GM23338 (cell line): Measurements from ENCODE around the gene CFTR. TPM values are rescaled to one million over a fixed set of nuclear protein-coding genes. Genes with fewer than 3 reads are reported as not detected.

Source experiments
- ATAC-seq: fragments of 200-7000 bp; cut with Tn5 transposase; 3 replicates; pipeline ENCODE4 v1.9.1; 2020
- DNase-seq: peaks from one replicate; pipeline ENCODE4 v3.0.0-alpha.2; 2015; ENCODE audit warnings: low spot score
- H2AFZ ChIP-seq: fragments of 200-600 bp; sonication (generic); 2 replicates; pipeline ENCODE4 v1.8.0; 2016; ENCODE audit warnings: antibody characterized with exemption, mild to moderate bottlenecking, moderate library complexity
- H3F3A ChIP-seq: fragments of 200-600 bp; sonication (generic); replicated peaks from 2 replicates; pipeline ENCODE4 v1.8.0; 2017; ENCODE audit warnings: antibody characterized with exemption, mixed run types, low read depth
- H3K27ac ChIP-seq: fragments of 200-600 bp; sonication (generic); 2 replicates; pipeline ENCODE4 v1.6.1; 2016; ENCODE audit warnings: low read depth
- H3K27me3 ChIP-seq: fragments of 200-600 bp; sonication (generic); 2 replicates; pipeline ENCODE4 v1.8.0; 2016; ENCODE audit warnings: mild to moderate bottlenecking, mixed run types, moderate library complexity; ENCODE audit not compliant: insufficient read depth
- H3K36me3 ChIP-seq: fragments of 200-600 bp; sonication (generic); 2 replicates; pipeline ENCODE4 v1.8.0; 2016; ENCODE audit warnings: mild to moderate bottlenecking; ENCODE audit not compliant: insufficient read depth
- H3K4me1 ChIP-seq: fragments of 200-600 bp; sonication (generic); 2 replicates; pipeline ENCODE4 v1.8.0; 2016; ENCODE audit warnings: mild to moderate bottlenecking, moderate library complexity; ENCODE audit not compliant: insufficient read depth
- H3K4me2 ChIP-seq: fragments of 200-600 bp; sonication (generic); 2 replicates; pipeline ENCODE4 v1.7.1; 2017; ENCODE audit warnings: mixed run types
- H3K4me3 ChIP-seq: fragments of 200-600 bp; sonication (generic); 2 replicates; pipeline ENCODE4 v1.6.1; 2016; ENCODE audit warnings: mixed run types
- H3K79me2 ChIP-seq: fragments of 200-600 bp; sonication (generic); replicated peaks from 2 replicates; pipeline ENCODE4 v1.8.0; 2017; ENCODE audit warnings: mild to moderate bottlenecking; ENCODE audit not compliant: insufficient read depth
- H3K9me2 ChIP-seq: fragments of 200-600 bp; sonication (generic); 2 replicates; pipeline ENCODE4 v1.8.0; 2017; ENCODE audit not compliant: insufficient read depth
- H4K20me1 ChIP-seq: fragments of 200-600 bp; sonication (generic); replicated peaks from 2 replicates; pipeline ENCODE4 v1.8.0; 2017; ENCODE audit warnings: mild to moderate bottlenecking; ENCODE audit not compliant: insufficient read depth
- H3K27ac Mint-ChIP-seq: 2 replicates; pipeline ENCODE4 v1.8.0; 2020; ENCODE audit warnings: inconsistent platforms, mild to moderate bottlenecking, moderate library complexity, mixed read lengths
- H3K27me3 Mint-ChIP-seq: 3 replicates; pipeline ENCODE4 v1.8.0; 2022; ENCODE audit warnings: low read depth, mild to moderate bottlenecking, moderate library complexity, mixed read lengths, inconsistent platforms; ENCODE audit not compliant: insufficient read depth, poor library complexity
- H3K36me3 Mint-ChIP-seq: 3 replicates; pipeline ENCODE4 v1.8.0; 2021; ENCODE audit warnings: low read depth, mild to moderate bottlenecking, inconsistent platforms, moderate library complexity, mixed read lengths
- H3K4me1 Mint-ChIP-seq: 3 replicates; pipeline ENCODE4 v1.8.0; 2020; ENCODE audit warnings: mild to moderate bottlenecking, inconsistent platforms, mixed read lengths
- H3K4me3 Mint-ChIP-seq: 3 replicates; pipeline ENCODE4 v1.8.0; 2021; ENCODE audit warnings: moderate library complexity, mild to moderate bottlenecking, inconsistent platforms, mixed read lengths
- H3K9me3 Mint-ChIP-seq: 3 replicates; pipeline ENCODE4 v1.8.0; 2020; ENCODE audit warnings: moderate library complexity, mild to moderate bottlenecking, inconsistent platforms, mixed read lengths
- CREB1 ChIP-seq: fragments of 250-450 bp; sonication (Bioruptor Pico); IDR thresholded peaks from 2 replicates; pipeline ENCODE4 v1.5.0; 2020; ENCODE audit warnings: low read depth, mild to moderate bottlenecking, moderate library complexity
- CTCF ChIP-seq, 2 experiments: fragments of 200-600 bp in 1 of 2; sonication (generic) in 1 of 2; conservative IDR thresholded peaks; 2 replicates each; pipeline versions ENCODE4 v1.5.1 to v1.6.1; 2016 to 2017; ENCODE audit warnings: antibody characterized with exemption in 2 of 2, low read depth in 2 of 2, mild to moderate bottlenecking in 2 of 2, moderate library complexity in 1 of 2
- ETS1 ChIP-seq: IDR thresholded peaks from 2 replicates; pipeline ENCODE4 v1.6.1; 2016; ENCODE audit warnings: antibody characterized with exemption
- EZH2 ChIP-seq: fragments of 200-600 bp; sonication (generic); IDR thresholded peaks from one replicate; pipeline ENCODE4 v1.8.0; 2017; ENCODE audit warnings: antibody characterized with exemption, mild to moderate bottlenecking, low read depth; ENCODE audit not compliant: unreplicated experiment
- EZH2phosphoT487 ChIP-seq: fragments of 200-600 bp; sonication (generic); IDR thresholded peaks from one replicate; pipeline ENCODE4 v1.8.1; 2018; ENCODE audit warnings: antibody characterized with exemption; ENCODE audit not compliant: unreplicated experiment
- JUNB ChIP-seq: IDR thresholded peaks from one replicate; pipeline ENCODE4 v1.6.1; 2016; ENCODE audit warnings: antibody characterized with exemption; ENCODE audit not compliant: unreplicated experiment
- NANOG ChIP-seq: IDR thresholded peaks from 2 replicates; pipeline ENCODE4 v1.6.1; 2016; ENCODE audit warnings: antibody characterized with exemption, borderline replicate concordance
- POLR2AphosphoS5 ChIP-seq: IDR thresholded peaks from 2 replicates; pipeline ENCODE4 v1.6.1; 2016; ENCODE audit warnings: antibody characterized with exemption, low read depth
- REST ChIP-seq: IDR thresholded peaks from one replicate; pipeline ENCODE4 v1.6.1; 2018; ENCODE audit warnings: antibody characterized with exemption; ENCODE audit not compliant: unreplicated experiment
- STAT1 ChIP-seq: IDR thresholded peaks from one replicate; pipeline ENCODE4 v1.6.1; 2016; ENCODE audit warnings: antibody characterized with exemption; ENCODE audit not compliant: unreplicated experiment
- ZNF114 ChIP-seq: fragments of 250-450 bp; sonication (Bioruptor Pico); IDR thresholded peaks from 2 replicates; pipeline ENCODE4 v1.5.0; 2020; ENCODE audit warnings: mild to moderate bottlenecking, moderate library complexity
- ZNF331 ChIP-seq: fragments of 250-450 bp; sonication (Bioruptor Pico); IDR thresholded peaks from 2 replicates; pipeline ENCODE4 v1.5.0; 2020; ENCODE audit warnings: low read depth, mild to moderate bottlenecking, moderate library complexity
- ZNF462 ChIP-seq: fragments of 250-450 bp; sonication (Bioruptor Pico); IDR thresholded peaks from 2 replicates; pipeline ENCODE4 v1.5.0; 2020; ENCODE audit warnings: mild to moderate bottlenecking, moderate library complexity
- polyA plus RNA-seq: library from polyadenylated mRNA; unstranded; fragments of >200 nt; fragmentation: Nextera tagmentation; extraction: Ambion mirVana; gene quantifications from 2 replicates; pipeline ENCODE4 v1.2.1, GENCODE V29; 2016
- total RNA-seq: library from RNA; depleted of rRNA; stranded (reverse); fragments of >200 nt; shearing (Covaris generic); gene quantifications from 2 replicates; pipeline ENCODE4 v1.2.3, GENCODE V29; 2014

CFTR gene
- total and polyA plus RNA-seq, 2 experiments from 2014 or later: 0.45 to 1.2 TPM

- Histone ChIP-seq H3K9me2 (peaks cover 11% of the 10 kb centered on the region), H3K79me2 (no peaks in the 10 kb centered on the region), H3K4me3 (no peak overlapping the region), H3K27me3 (no peaks in the 10 kb centered on the region), H3F3A (no peaks in the 10 kb centered on the region), H3K4me1 (peaks cover 10% of the 10 kb centered on the region), H3K4me2 (no peak overlapping the region), H3K36me3 (no peaks in the 10 kb centered on the region), H2AFZ (no peak overlapping the region), H3K27ac (no peak overlapping the region), H4K20me1 (no peaks in the 10 kb centered on the region)
- Mint-ChIP-seq H3K4me1 (peaks cover 11% of the 10 kb centered on the region), H3K27me3 (peaks cover 2% of the 10 kb centered on the region), H3K36me3 (no peaks in the 10 kb centered on the region), H3K4me3 (no peak overlapping the region), H3K9me3 (no peaks in the 10 kb centered on the region), H3K27ac (no peak overlapping the region)
- no peak for ATAC-seq
- TF ChIP-seq ZNF462 (CRISPR knock-in tag) (no peak), ZNF114 (CRISPR knock-in tag) (no peak), EZH2 (no peak), CTCF (conservative IDR thresholded peaks at IDR 0.05; ENCODE audit: low read depth in 2 of 2) (no peak), STAT1 (no peak), POLR2AphosphoS5 (no peak), REST (no peak), EZH2phosphoT487 (no peak), CREB1 (no peak), ZNF331 (CRISPR knock-in tag) (no peak), NANOG (no peak), JUNB (no peak), ETS1 (no peak)
- no peak for DNase-seq
These were observed 177.0 kb downstream of the CFTR start for GRCh38 chr7:117656806-117657205.
